Measurements from ENCODE around the gene DAAM1. TPM values are rescaled to one million over a fixed set of nuclear protein-coding genes. Genes with fewer than 3 reads are reported as not detected.

The DAAM1 gene
- polyA plus RNA-seq, 3 donors: 3.2 to 6.3 (median 4.4) TPM

GRCh38 chr14:59147007-59147406 lies 41.5 kb upstream of the DAAM1 start:
- Histone ChIP-seq H2AFZ (ENCODE audit: insufficient read depth, low read depth, low read length, poor library complexity, severe bottlenecking) (no peak overlapping the region), H3K36me3 (replicated peaks in 1 of 2; ENCODE audit: control insufficient read depth in 1 of 2, insufficient read depth in 2 of 2, low read length in 2 of 2) (no peaks in the 10 kb centered on the region), H3K9me3 (replicated peaks in 1 of 2; ENCODE audit: control insufficient read depth in 1 of 2, insufficient read depth in 1 of 2, low read length in 2 of 2) (no peaks in the 10 kb centered on the region), H3K9ac (ENCODE audit: insufficient read depth, low read length, poor library complexity, severe bottlenecking) (no peak overlapping the region), H3K4me3 (replicated peaks in 1 of 3; ENCODE audit: low read depth in 2 of 3, low read length in 3 of 3) (no peak overlapping the region), H4K20me1 (ENCODE audit: insufficient read depth, low read length) (no peaks in the 10 kb centered on the region), H3K27me3 (ENCODE audit: control insufficient read depth in 2 of 2, insufficient read depth in 2 of 2, low read length in 2 of 2) (no peaks in the 10 kb centered on the region), H3K27ac (ENCODE audit: low read depth in 1 of 2, low read length in 2 of 2) (no peak overlapping the region), H3K79me2 (ENCODE audit: insufficient read depth, low read length) (no peaks in the 10 kb centered on the region), H3K4me1 (ENCODE audit: control insufficient read depth in 1 of 2, insufficient read depth in 2 of 2, low read length in 2 of 2) (peaks cover 14 to 16% of the 10 kb centered on the region in 2 donors), H3K4me2 (replicated peaks; ENCODE audit: extremely low read depth, low read length, poor library complexity, severe bottlenecking) (no peak overlapping the region)
- Mint-ChIP-seq H3K36me3 (no peaks in the 10 kb centered on the region), H3K27ac (no peak overlapping the region), H3K4me1 (peaks cover 16% of the 10 kb centered on the region), H3K4me3 (no peak overlapping the region), H3K9me3 (no peaks in the 10 kb centered on the region), H3K27me3 (ENCODE audit: low read depth in 3 of 3) (peaks cover 0 to 5% (median 2%) of the 10 kb centered on the region in 3 donors)
- DNase-seq: no peak
- intact Hi-C loops (cut with micrococcal nuclease): no loop called here
- no CpG with 5 or more reads among the region's 1 CpG for WGBS (ENCODE audit: insufficient coverage)
- TF ChIP-seq CTCF (IDR thresholded peaks at IDR 0.05): no peak

DNA sequence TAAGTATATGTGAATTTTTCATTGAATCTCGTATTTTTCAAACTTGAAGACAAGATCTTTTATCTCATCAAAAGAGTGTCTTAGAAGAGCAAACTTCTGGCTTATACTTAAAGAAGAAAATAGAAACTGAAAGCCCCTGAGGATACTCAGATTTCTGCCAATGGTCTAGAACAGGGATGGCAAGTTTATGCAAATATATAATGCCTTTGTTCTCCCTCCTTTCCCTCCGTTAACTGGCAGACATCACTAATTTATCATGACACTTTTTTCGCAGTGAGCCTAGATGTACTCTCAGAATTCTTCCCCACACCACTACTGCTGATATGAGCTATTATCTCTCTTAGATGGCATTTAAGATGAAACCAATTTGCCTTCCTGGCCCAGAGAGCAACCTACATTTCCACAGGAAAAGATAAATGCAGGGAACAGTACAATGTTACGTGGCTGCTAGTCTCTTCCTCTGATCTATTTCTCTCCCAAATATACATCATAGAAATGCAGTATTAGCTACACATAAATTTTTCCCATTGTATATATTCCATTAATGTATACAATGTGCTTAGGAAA lies 40.0 kb upstream of the DAAM1 start:
- intact Hi-C loops (cut with micrococcal nuclease): no loop called here
- H3K27ac ChIP-seq (ENCODE audit: low read depth in 1 of 2, low read length in 2 of 2): no peak overlapping the region
- H3K9me3 Mint-ChIP-seq: no peaks in the 10 kb centered on the region
- no peaks in the 10 kb centered on the region for H3K79me2 ChIP-seq (ENCODE audit: insufficient read depth, low read length)
- no peak for DNase-seq
- peak overlapping the region in 1 of 7 donors; percentile 5 for H3K27ac Mint-ChIP-seq
- H3K4me3 ChIP-seq (replicated peaks in 1 of 3; ENCODE audit: low read depth in 2 of 3, low read length in 3 of 3): no peak overlapping the region
- no peak overlapping the region for H3K4me3 Mint-ChIP-seq
- no peaks in the 10 kb centered on the region for H3K36me3 Mint-ChIP-seq
- peaks cover 0 to 2% (median 2%) of the 10 kb centered on the region in 3 donors for H3K27me3 Mint-ChIP-seq (ENCODE audit: low read depth in 3 of 3)
- no peak overlapping the region for H2AFZ ChIP-seq (ENCODE audit: insufficient read depth, low read depth, low read length, poor library complexity, severe bottlenecking)
- H3K4me2 ChIP-seq (replicated peaks; ENCODE audit: extremely low read depth, low read length, poor library complexity, severe bottlenecking): no peak overlapping the region
- no peaks in the 10 kb centered on the region for H3K36me3 ChIP-seq (replicated peaks in 1 of 2; ENCODE audit: control insufficient read depth in 1 of 2, insufficient read depth in 2 of 2, low read length in 2 of 2)
- H3K4me1 Mint-ChIP-seq: peaks cover 16% of the 10 kb centered on the region
- no peak overlapping the region for H3K9ac ChIP-seq (ENCODE audit: insufficient read depth, low read length, poor library complexity, severe bottlenecking)
- H4K20me1 ChIP-seq (ENCODE audit: insufficient read depth, low read length): no peaks in the 10 kb centered on the region
- H3K27me3 ChIP-seq (ENCODE audit: control insufficient read depth in 2 of 2, insufficient read depth in 2 of 2, low read length in 2 of 2): no peaks in the 10 kb centered on the region
- TF ChIP-seq CTCF (IDR thresholded peaks at IDR 0.05): no peak
- H3K4me1 ChIP-seq (ENCODE audit: control insufficient read depth in 1 of 2, insufficient read depth in 2 of 2, low read length in 2 of 2): peaks cover 14 to 16% of the 10 kb centered on the region in 2 donors
- WGBS (ENCODE audit: insufficient coverage): 57% methylated on average over 2 of the region's 4 CpGs
- no peaks in the 10 kb centered on the region for H3K9me3 ChIP-seq (replicated peaks in 1 of 2; ENCODE audit: control insufficient read depth in 1 of 2, insufficient read depth in 1 of 2, low read length in 2 of 2)
